A172 (cell line): ENCODE measurements around the gene PIK3R2. TPM values are rescaled to one million over a fixed set of nuclear protein-coding genes. Genes with fewer than 3 reads are reported as not detected.

Source experiments
- DNase-seq: peaks from one replicate; pipeline ENCODE4 v3.0.0-alpha.2; 2015; ENCODE audit warnings: low spot score
- total RNA-seq: library from RNA; depleted of rRNA; stranded (reverse); fragments of >200 nt; shearing (Covaris generic); gene quantifications from 2 replicates; pipeline ENCODE4 v1.2.3, GENCODE V29; 2014

PIK3R2 gene
- total RNA-seq, 1 experiment from 2014 or later, result 43.2 TPM

DNA sequence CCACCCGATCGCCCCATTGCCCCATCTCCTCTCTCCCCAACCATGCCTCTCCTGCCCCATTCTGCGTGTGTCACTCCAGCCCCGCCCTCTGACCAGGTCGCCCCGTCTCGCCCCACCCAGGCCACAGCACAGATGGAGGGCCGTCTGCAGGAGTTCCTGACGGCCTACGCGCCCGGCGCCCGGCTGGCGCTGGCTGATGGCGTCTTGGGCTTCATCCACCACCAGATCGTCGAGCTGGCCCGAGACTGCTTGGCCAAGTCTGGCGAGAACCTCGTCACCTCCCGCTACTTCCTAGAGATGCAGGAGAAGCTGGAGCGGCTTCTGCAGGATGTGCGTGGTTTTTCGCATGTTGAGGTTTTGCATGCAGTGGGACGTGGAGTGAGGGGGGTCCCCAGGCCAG lies 29.1 kb upstream of the PIK3R2 start:
- DNase-seq, result no peak

- DNase-seq, result no peak
Measured at GRCh38 chr19:18126097-18126496, 26.9 kb upstream of the PIK3R2 start.

GRCh38 chr19:18128044-18128443 lies 24.9 kb upstream of the PIK3R2 start:
- DNase-seq, result peak; percentile 27

DNA sequence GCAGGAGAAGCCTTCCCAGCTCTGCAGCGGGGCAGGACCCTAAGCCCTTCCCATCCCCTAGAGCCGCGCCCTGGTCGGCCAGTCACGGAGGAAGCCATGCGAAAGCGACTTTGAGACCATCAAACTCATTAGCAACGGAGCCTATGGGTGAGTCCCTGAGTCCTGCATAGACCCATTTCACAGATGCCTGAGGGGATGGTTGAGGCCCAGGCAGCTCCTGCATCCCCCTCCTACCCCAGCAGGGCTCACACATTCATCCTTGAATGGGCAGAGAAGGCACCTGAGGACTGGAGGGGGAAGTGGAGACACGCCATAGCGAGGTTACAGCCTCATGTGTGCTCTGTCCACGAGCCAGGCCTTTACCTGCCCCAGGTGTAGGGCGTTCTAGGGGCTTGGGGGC lies 24.2 kb upstream of the PIK3R2 start:
- no peak for DNase-seq

- DNase-seq, result no peak
Measured at GRCh38 chr19:18130523-18131242, 22.3 kb upstream of the PIK3R2 start.

DNA sequence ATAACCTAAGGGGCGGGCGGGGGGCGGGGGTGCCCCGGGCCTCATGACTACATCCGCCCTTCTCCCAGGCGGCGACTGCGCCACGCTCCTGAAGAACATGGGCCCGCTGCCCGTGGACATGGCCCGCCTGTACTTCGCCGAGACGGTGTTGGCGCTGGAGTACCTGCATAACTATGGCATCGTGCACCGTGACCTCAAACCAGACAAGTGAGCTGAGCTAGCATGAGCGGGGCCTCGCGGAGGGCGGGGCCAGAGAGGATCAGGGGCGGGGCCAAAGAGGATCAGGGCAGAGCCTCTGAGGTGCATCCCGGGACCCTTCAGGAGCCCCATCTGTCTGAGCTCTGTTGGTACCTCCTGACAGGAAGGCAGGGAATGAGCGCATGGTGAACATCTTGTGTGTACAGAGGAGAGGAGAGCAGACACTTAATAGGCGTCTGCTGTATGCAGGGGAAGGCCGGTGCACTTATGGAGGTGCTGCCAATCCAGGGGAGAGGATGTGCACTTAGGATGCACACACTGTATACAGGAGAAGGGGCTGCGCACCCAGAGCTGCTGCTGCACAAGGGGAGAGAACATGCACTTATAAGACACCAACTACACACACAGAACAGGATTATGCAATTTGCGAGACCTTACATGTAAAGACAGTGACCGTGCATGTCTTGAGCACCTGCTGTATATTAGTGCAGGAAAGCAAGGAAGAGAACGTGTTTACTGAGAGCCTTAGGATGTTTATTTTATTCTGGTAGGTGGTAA lies 20.9 kb upstream of the PIK3R2 start:
- no peak for DNase-seq

- DNase-seq, result no peak
Measured at GRCh38 chr19:18135712-18136584, 17.0 kb upstream of the PIK3R2 start.

DNA sequence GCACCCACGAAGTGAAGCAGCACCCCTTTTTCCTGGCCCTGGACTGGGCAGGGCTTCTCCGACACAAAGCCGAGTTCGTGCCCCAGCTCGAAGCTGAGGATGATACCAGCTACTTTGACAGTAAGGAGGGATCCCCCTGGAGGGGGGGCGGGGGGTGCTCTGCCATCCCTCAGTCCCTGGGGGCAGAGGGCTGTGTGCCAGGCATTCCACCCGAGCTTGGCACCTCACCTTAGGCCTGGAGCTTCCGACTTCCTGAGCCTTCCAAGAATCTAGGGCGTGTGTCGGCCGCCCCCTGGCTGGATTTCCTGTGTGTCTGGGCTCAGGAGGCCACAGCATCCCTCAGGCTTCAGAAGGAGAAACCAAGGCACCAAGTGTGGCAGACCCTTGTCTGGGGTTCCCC lies 15.7 kb upstream of the PIK3R2 start:
- DNase-seq, result no peak

- no peak for DNase-seq
Measured at GRCh38 chr19:18137657-18138339, 15.2 kb upstream of the PIK3R2 start.

DNA sequence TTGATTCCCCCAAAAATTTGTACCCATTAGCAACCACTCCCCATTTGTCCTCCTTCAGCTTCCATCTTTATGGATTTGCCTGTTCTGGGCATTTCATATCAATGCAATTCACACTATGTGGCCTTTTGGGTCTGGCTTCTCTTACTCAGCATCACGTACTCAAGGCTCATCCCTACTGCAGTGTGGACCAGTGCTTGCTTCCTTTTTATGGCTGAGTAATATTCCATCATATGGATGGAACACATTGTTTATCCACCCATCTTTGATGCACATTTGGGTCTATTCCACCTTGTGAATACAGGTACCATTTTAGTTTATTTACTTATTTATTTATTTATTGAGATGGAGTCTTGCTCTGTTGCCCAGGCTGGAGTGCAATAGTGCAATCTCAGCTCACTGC lies 12.5 kb upstream of the PIK3R2 start:
- DNase-seq, result no peak

GRCh38 chr19:18141031-18141430 lies 11.9 kb upstream of the PIK3R2 start:
- DNase-seq, result no peak

GRCh38 chr19:18143902-18144301 lies 9.1 kb upstream of the PIK3R2 start:
- no peak for DNase-seq

- no peak for DNase-seq
Measured at GRCh38 chr19:18144361-18144760, 8.6 kb upstream of the PIK3R2 start.

DNA sequence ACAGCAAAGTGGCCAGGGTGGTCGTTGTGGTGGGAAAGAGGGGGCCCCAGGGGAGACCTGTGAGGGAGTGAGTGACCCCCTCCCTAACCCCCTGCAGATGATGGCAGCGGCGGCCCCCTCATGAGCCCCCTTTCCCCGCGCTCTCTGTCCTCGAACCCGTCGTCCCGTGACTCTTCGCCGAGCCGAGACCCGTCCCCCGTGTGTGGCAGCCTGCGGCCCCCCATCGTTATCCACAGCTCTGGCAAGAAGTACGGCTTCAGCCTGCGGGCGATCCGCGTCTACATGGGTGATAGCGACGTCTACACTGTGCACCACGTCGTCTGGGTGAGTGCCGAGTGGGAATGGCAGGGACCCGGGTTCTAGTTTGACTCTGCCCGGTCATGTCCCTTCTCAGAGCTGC lies 8.1 kb upstream of the PIK3R2 start:
- DNase-seq, result no peak

DNA sequence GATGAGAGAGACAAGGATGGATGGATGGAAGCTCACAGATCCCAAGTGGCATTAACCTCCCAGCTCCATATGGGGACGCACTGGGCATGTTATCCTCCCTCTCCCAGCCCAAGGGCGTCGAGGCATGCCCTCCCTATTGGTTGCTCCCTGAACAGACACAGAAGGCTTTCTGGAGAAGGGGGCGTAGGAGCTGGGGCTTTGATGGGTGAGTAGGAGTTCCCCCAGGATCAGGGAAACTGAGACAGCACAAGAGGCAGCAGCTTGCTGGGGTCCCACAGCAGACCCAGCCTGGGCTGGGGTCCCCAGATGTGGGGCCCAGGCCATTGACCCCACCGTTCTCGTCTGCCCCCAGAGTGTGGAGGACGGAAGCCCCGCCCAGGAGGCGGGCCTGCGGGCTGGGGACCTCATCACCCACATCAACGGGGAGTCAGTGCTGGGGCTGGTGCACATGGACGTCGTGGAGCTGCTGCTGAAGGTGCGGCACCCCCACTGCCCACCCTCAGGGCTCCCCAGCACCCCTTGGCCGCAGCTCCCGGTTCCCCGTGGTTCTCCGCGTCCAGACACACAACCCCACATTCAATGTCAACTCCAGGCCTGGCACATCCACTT lies 7.5 kb upstream of the PIK3R2 start:
- DNase-seq, result no peak

DNA sequence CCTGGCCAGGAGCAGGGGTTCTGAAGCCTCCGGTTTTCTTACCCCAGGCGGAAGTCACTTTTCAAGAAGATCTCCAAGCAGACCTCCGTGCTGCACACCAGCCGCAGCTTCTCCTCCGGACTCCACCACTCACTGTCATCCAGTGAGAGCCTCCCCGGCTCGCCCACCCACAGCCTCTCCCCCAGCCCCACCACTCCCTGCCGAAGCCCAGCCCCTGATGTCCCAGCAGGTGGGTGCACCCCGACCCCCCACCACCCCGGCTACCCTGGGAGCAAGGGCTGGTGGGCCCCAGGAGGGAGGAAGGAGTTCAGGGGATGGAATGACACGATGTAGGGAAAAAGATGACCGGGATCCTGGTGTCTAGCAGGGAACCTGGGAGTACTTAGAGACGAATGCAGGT lies 5.6 kb upstream of the PIK3R2 start:
- no peak for DNase-seq

DNA sequence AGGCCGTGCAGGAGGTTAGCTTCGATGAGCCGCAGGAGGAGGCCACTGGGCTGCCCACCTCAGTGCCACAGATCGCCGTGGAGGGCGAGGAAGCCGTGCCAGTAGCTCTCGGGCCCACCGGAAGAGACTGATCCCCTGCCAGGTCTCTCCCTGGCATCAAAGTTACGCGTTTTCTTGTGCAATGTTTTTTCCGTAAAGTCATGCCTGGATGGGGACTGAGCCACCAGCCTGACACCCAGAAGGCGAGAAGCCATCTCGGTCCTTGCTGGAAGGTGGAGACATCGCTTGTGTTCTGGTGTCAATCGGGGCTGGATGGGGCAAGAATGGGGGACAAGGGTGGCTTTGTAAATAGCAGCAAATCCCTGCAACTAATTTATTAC lies 3.4 kb upstream of the PIK3R2 start:
- no peak for DNase-seq

GRCh38 chr19:18150776-18151624 lies 2.0 kb upstream of the PIK3R2 start:
- no peak for DNase-seq

GRCh38 chr19:18152442-18152816 lies 534 bp upstream of the PIK3R2 start:
- DNase-seq, result peak; percentile 98

DNA sequence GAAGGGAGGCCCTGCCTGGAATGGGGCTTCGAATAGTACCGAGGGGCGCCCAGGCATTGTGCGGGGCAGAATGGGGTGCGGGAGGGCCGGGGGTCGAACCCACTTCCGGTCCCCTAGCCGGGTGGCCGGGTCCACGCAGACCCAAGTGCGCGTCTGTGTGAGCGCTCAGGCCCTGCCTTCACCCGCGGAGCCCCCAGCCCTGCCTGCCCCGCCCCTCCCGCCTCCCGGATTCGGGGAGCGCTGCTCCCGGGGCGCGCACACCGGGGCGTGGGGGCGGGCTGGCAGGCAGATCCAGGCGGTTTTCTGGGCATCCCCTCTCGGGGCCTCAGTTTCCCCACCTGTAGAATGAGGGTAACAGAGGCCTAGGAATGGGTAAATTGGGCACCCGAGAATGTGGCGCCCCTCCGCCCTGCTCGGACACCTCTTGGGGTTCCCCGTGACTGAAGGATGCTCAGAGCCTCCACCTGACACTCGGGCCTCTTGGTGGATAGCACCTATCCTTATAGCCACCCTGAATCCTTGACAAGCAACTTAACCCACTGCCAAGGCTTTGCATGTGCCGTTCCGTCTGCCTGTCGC lies 682 bp downstream of the PIK3R2 start:
- no peak for DNase-seq
